Thyroid gland (tissue), 4 donors: ENCODE results near the gene CLGN. TPM values are rescaled to one million over a fixed set of nuclear protein-coding genes. Genes with fewer than 3 reads are reported as not detected.
"Not testable (repeated sequence)": the region's sequence is repeated elsewhere in the genome, so short reads cannot be mapped to it uniquely, and the experiment has no call there.

ENCODE experiments used
- DNase-seq, 2 donors: peaks; one replicate each; pipeline ENCODE4 v3.0.0-alpha.2; 2019
- H3K27ac ChIP-seq, 3 donors: fragments of 200-600 bp; sonication (generic); 1 replicate in 2 of 3; 2 replicates in 1 of 3; pipeline ENCODE4 v1.5.1; 2016 to 2019; ENCODE audit warnings: mild to moderate bottlenecking in 1 of 3, moderate library complexity in 1 of 3
- H3K27me3 ChIP-seq: fragments of 200-600 bp; sonication (generic); one replicate; pipeline ENCODE4 v1.5.1; 2019
- H3K36me3 ChIP-seq, 2 donors: fragments of 200-600 bp; sonication (generic); one replicate each; pipeline ENCODE4 v1.5.1; 2016 to 2019
- H3K4me1 ChIP-seq, 2 donors: fragments of 200-600 bp; sonication (generic); one replicate each; pipeline ENCODE4 v1.5.1; 2017 to 2019
- H3K4me3 ChIP-seq, 3 donors: fragments of 200-600 bp; sonication (generic); replicated peaks in 1 of 3; 1 replicate in 2 of 3; 2 replicates in 1 of 3; pipeline ENCODE4 v1.5.1; 2016; ENCODE audit warnings: mild to moderate bottlenecking in 1 of 3
- H3K9me3 ChIP-seq: fragments of 200-600 bp; sonication (generic); one replicate; pipeline ENCODE4 v1.5.1; 2017
- CTCF ChIP-seq, 6 experiments: fragments of 200-600 bp in 3 of 6; fragments of 450-650 bp in 3 of 6; sonication (generic) in 3 of 6; IDR thresholded peaks; one replicate each; pipeline ENCODE4 v1.5.1; 2016 to 2019; ENCODE audit warnings: antibody characterized with exemption in 6 of 6, mild to moderate bottlenecking in 2 of 6, inconsistent platforms in 1 of 6, moderate library complexity in 1 of 6
- POLR2A ChIP-seq, 2 donors: fragments of 450-650 bp; IDR thresholded peaks; one replicate each; pipeline ENCODE4 v1.6.1; 2017; ENCODE audit warnings: antibody characterized with exemption in 2 of 2, mild to moderate bottlenecking in 2 of 2, moderate library complexity in 1 of 2
- WGBS, 2 donors: methylation state at CpG; one replicate each; pipeline ENCODE4 v1.1.5; 2017; 5-methylcytosine and 5-hydroxymethylcytosine counted together
- intact Hi-C: fragments of 100-400 bp; cut with DNase I; formaldehyde crosslinking; loops from one replicate; pipeline ENCODE4 v1.15.1; 2023
- total RNA-seq, 4 donors: library from RNA; depleted of rRNA; stranded (reverse); fragments of >200 nt; gene quantifications; one replicate each; pipeline ENCODE4 v1.2.3, GENCODE V29; 2016

The CLGN gene
- total RNA-seq, 4 donors from 2014 or later, result 0.11 to 0.39 (median 0.13) TPM; not detected in 1

GRCh38 chr4:140463614-140464013 lies 36.2 kb upstream of the CLGN start:
- Histone ChIP-seq H3K4me3 (no peak overlapping the region), H3K27me3 (no peaks in the 10 kb centered on the region), H3K27ac (no peak overlapping the region), H3K36me3 (no peaks in the 10 kb centered on the region), H3K9me3 (no peaks in the 10 kb centered on the region), H3K4me1 (no peaks in the 10 kb centered on the region)
- no peak for TF ChIP-seq CTCF (IDR thresholded peaks at IDR 0.05)
- TF ChIP-seq POLR2A (IDR thresholded peaks at IDR 0.05), result no peak
- intact Hi-C loops, result no loop called here
- 86 to 88% methylated on average over 1 of the region's 1 CpG for WGBS, 2 donors
- DNase-seq, result no peak

GRCh38 chr4:140463182-140463581 lies 35.7 kb upstream of the CLGN start:
- no peak for DNase-seq
- Histone ChIP-seq H3K36me3 (no peaks in the 10 kb centered on the region), H3K27ac (no peak overlapping the region), H3K4me3 (no peak overlapping the region), H3K27me3 (no peaks in the 10 kb centered on the region), H3K9me3 (no peaks in the 10 kb centered on the region), H3K4me1 (no peaks in the 10 kb centered on the region)
- no peak for TF ChIP-seq POLR2A (IDR thresholded peaks at IDR 0.05)
- no peak for TF ChIP-seq CTCF (IDR thresholded peaks at IDR 0.05)
- intact Hi-C loops, result no loop called here
- 73 to 84% methylated on average over 3 of the region's 3 CpGs for WGBS, 2 donors

GRCh38 chr4:140450352-140450751 lies 22.9 kb upstream of the CLGN start:
- no peak overlapping the region for H3K27ac ChIP-seq
- no peaks in the 10 kb centered on the region for H3K36me3 ChIP-seq
- no peaks in the 10 kb centered on the region for H3K9me3 ChIP-seq
- no peak overlapping the region for H3K4me3 ChIP-seq
- H3K27me3 ChIP-seq, result no peaks in the 10 kb centered on the region
- DNase-seq, result no peak
- TF ChIP-seq CTCF (IDR thresholded peaks at IDR 0.05) (no peak), POLR2A (IDR thresholded peaks at IDR 0.05) (no peak)
- H3K4me1 ChIP-seq, result no peaks in the 10 kb centered on the region
- WGBS, 2 donors, result 72 to 78% methylated on average over 3 of the region's 3 CpGs
- intact Hi-C loops, result no loop called here

- Histone ChIP-seq H3K9me3 (no peaks in the 10 kb centered on the region), H3K4me1 (no peaks in the 10 kb centered on the region), H3K27me3 (no peaks in the 10 kb centered on the region), H3K4me3 (no peak overlapping the region), H3K27ac (no peak overlapping the region), H3K36me3 (no peaks in the 10 kb centered on the region)
- intact Hi-C loops, result no loop called here
- no peak for DNase-seq
- 46 to 49% methylated on average over 2 of the region's 2 CpGs for WGBS, 2 donors
- TF ChIP-seq POLR2A (IDR thresholded peaks at IDR 0.05) (no peak), CTCF (IDR thresholded peaks at IDR 0.05) (no peak)
Measured at GRCh38 chr4:140448830-140449229, 21.4 kb upstream of the CLGN start.

- intact Hi-C loops, result no loop called here
- no peak for DNase-seq
- no peak overlapping the region for H3K4me3 ChIP-seq
- WGBS, 2 donors, result 61 to 79% methylated on average over 3 of the region's 3 CpGs
- no peaks in the 10 kb centered on the region for H3K4me1 ChIP-seq
- no peaks in the 10 kb centered on the region for H3K36me3 ChIP-seq
- no peak overlapping the region for H3K27ac ChIP-seq
- no peaks in the 10 kb centered on the region for H3K9me3 ChIP-seq
- TF ChIP-seq POLR2A (IDR thresholded peaks at IDR 0.05), result no peak
- TF ChIP-seq CTCF (IDR thresholded peaks at IDR 0.05), result no peak
- H3K27me3 ChIP-seq, result no peaks in the 10 kb centered on the region
Measured at GRCh38 chr4:140448162-140448561, 20.7 kb upstream of the CLGN start.

GRCh38 chr4:140444347-140444746 lies 16.9 kb upstream of the CLGN start:
- H3K27ac ChIP-seq, DNase-seq, H3K4me1 ChIP-seq, intact Hi-C loops, H3K36me3 ChIP-seq, H3K9me3 ChIP-seq, H3K27me3 ChIP-seq, H3K4me3 ChIP-seq: not testable (repeated sequence)
- WGBS, 2 donors, result 96% methylated on average over 4 of the region's 4 CpGs
